ENCODE data around the gene MARCHF10. TPM values are rescaled to one million over a fixed set of nuclear protein-coding genes. Genes with fewer than 3 reads are reported as not detected.

Gene MARCHF10
- total and polyA plus RNA-seq, 9 of the 15 experiments (the other 6 are each of a cell fraction or from before 2014, with no cell fraction given) = not detected

DNA sequence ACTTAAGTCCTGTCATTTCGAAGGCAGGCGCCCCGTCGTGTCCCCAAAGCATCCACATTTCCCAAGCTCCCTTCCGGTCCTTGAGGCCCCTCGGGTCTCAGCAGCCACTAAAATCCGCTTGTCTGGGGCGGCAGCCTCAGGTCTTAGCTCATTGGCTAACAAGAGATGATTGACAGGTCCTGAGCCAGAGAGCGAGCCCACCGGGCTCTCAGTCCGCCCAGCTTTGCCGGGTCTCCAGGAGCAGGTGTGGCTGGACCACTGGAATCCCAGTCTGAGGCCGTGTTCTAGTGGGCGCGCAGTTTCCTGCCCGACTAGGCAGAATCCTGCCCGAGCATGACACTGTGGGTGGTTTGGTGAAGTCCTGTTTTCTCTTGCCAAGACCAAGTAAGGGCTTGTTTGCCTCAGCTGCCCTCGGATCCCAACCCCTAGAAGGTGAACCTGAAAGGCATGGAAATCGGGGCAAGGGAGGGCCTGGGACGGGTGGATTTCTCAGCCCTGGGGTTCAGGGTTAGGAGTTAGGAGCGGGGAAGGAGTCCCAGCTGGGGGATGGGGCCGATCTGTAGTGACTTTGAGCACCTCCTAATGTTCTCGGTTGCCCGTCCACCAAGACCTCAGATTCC lies 137.8 kb downstream of the MARCHF10 start:
- Histone ChIP-seq H3K79me2 (ENCODE audit: control insufficient read depth, insufficient read depth, low read length) (no peaks in the 10 kb centered on the region), H3K27ac (ENCODE audit: extremely low read depth, low read depth, low read length) (no peak overlapping the region), H3K9me3 (replicated peaks; ENCODE audit: control insufficient read depth, insufficient read depth, low read depth, low read length) (no peaks in the 10 kb centered on the region), H3K27me3 (ENCODE audit: control insufficient read depth in 2 of 2, insufficient read depth in 2 of 2, low read length in 2 of 2) (peaks cover 0 to 4% of the 10 kb centered on the region in 2 experiments; a peak in 1 of 5 replicates), H3K9ac (ENCODE audit: insufficient read depth in 1 of 2, low read depth in 2 of 2, low read length in 2 of 2) (0 out of 4 replicates have a peak overlapping the region, but pooled peaks of 1 of the 2 experiments have one; percentile 11), H2AFZ (ENCODE audit: low read depth, low read length) (peak overlapping the region; percentile 59; the same call in 1 of the 2 replicates), H3K36me3 (ENCODE audit: control insufficient read depth, insufficient read depth, low read length) (no peaks in the 10 kb centered on the region), H4K20me1 (replicated peaks; ENCODE audit: control insufficient read depth, insufficient read depth, low read length) (no peaks in the 10 kb centered on the region), H3K4me2 (ENCODE audit: insufficient read depth, low read length) (no peak overlapping the region), H3K4me1 (replicated peaks in 1 of 2; ENCODE audit: control insufficient read depth in 2 of 2, insufficient read depth in 2 of 2, low read length in 2 of 2) (peaks cover 8 to 44% of the 10 kb centered on the region in 2 experiments; a peak in 4 of 5 replicates), H3K4me3 (no peak overlapping the region), H3K9me1 (ENCODE audit: control insufficient read depth, insufficient read depth, low read length) (no peaks in the 10 kb centered on the region)
- POLR2A ChIA-PET = interaction anchor here (0.5 to 1.4 kb wide), 2 partner anchors 11 to 772 kb away, joined by 3 to 4 read pairs; no protein-coding TSS in a partner anchor
- intact Hi-C loops (cut with micrococcal nuclease) (loop anchor here (10.0 kb wide), 1 partner anchor 734 kb away; no protein-coding TSS in a partner anchor), in situ Hi-C loops (cut with MboI) (no loop called here)
- peak in 2 of 4 experiments; percentile 32 to 50 for DNase-seq (ENCODE audit: extremely low read depth in 1 of 4, low spot score in 3 of 4)
- ATAC-seq = peak; percentile 20; the same call in 2 of the 3 replicates
- FAIRE-seq = no peak
- WGBS (ENCODE audit: insufficient coverage, low coverage, missing lambda C conversion rate) = 59% methylated on average over 24 of the region's 24 CpGs
- CTCF ChIA-PET (ENCODE audit: low intra/inter-chr PET ratio) = no interaction called here
- no TSS peak for BruUV-seq (replicated peaks)
- TF ChIP-seq FOS (IDR thresholded peaks at IDR 0.05; ENCODE audit: extremely low read depth, insufficient read length) = peak; percentile 6
- TF ChIP-seq, protein P1, sequence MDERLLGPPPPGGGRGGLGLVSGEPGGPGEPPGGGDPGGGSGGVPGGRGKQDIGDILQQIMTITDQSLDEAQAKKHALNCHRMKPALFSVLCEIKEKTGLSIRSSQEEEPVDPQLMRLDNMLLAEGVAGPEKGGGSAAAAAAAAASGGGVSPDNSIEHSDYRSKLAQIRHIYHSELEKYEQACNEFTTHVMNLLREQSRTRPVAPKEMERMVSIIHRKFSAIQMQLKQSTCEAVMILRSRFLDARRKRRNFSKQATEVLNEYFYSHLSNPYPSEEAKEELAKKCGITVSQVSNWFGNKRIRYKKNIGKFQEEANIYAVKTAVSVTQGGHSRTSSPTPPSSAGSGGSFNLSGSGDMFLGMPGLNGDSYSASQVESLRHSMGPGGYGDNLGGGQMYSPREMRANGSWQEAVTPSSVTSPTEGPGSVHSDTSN (CRISPR knock-in tag; IDR thresholded peaks at IDR 0.05; ENCODE audit: low read depth) = no peak
- TF ChIP-seq, protein P1 (tag; conservative IDR thresholded peaks at IDR 0.05; ENCODE audit: low read depth) = peak; percentile 65
- TF ChIP-seq, protein P2, sequence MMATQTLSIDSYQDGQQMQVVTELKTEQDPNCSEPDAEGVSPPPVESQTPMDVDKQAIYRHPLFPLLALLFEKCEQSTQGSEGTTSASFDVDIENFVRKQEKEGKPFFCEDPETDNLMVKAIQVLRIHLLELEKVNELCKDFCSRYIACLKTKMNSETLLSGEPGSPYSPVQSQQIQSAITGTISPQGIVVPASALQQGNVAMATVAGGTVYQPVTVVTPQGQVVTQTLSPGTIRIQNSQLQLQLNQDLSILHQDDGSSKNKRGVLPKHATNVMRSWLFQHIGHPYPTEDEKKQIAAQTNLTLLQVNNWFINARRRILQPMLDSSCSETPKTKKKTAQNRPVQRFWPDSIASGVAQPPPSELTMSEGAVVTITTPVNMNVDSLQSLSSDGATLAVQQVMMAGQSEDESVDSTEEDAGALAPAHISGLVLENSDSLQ (IDR thresholded peaks at IDR 0.05) = peak; percentile 96
- peak; percentile 5 for TF ChIP-seq NFYB (IDR thresholded peaks at IDR 0.05; ENCODE audit: extremely low read depth, insufficient read length)
- no peak for TF ChIP-seq NFIC (IDR thresholded peaks at IDR 0.05)

All from K562 (cell line).